Anterior cingulate cortex (tissue), 58 donors: ENCODE results near the gene PAXX.

Experiments
- DNase-seq, 58 donors: peaks; one replicate each; lab custom pipeline; 2025; lab: John Stamatoyannopoulos, UW

Gene PAXX

GRCh38 chr9:137042751-137043727 is 50.8 kb downstream of the PAXX start:
- DNase-seq: no peak
